ENCODE data around the gene ROCK1. TPM values are rescaled to one million over a fixed set of nuclear protein-coding genes. Genes with fewer than 3 reads are reported as not detected.

Gene ROCK1
- total RNA-seq, 1 donor from 2014 or later = 67.9 TPM

Other genes with a start within 250 kb of the ROCK1 start
- gene GREB1L, start 130.4 kb upstream of the ROCK1 start, total RNA-seq = not detected in 2 replicates

All from T-helper 1 cell treated with Interleukin-12 subunit alpha and Interleukin-12 subunit beta and Interleukin-4 antibody, amounts not matched to agents 30 ng/mL and 1 ng/mL, for 36 hours (primary cell).